H1 (cell line): ENCODE results near the gene TFAP2D. TPM values are rescaled to one million over a fixed set of nuclear protein-coding genes. Genes with fewer than 3 reads are reported as not detected.

ENCODE experiments used
- CHD1 ChIP-seq: IDR thresholded peaks from 2 replicates; pipeline ENCODE4 v1.6.1; 2012; ENCODE audit warnings: low read depth, low read length, improper control_type of control experiment
- KDM4A ChIP-seq: IDR thresholded peaks from one replicate; pipeline ENCODE4 v1.7.1; 2012; ENCODE audit warnings: low read depth, mild to moderate bottlenecking, moderate library complexity, low read length, inconsistent platforms; ENCODE audit not compliant: severe bottlenecking
- POU5F1 ChIP-seq: IDR thresholded peaks from 2 replicates; pipeline ENCODE4 v1.6.1; 2011; ENCODE audit warnings: low read depth, mild to moderate bottlenecking, low read length, moderate library complexity
- SP1 ChIP-seq: IDR thresholded peaks from 2 replicates; pipeline ENCODE4 v1.6.1; 2011; ENCODE audit warnings: low read depth, low read length
- TEAD4 ChIP-seq: IDR thresholded peaks from 2 replicates; pipeline ENCODE4 v1.6.1; 2012; ENCODE audit warnings: low read depth, low read length, inconsistent platforms, mixed read lengths
- polyA plus RNA-seq, 7 experiments: library from polyadenylated mRNA; depleted of rRNA in 3 of 7; stranded (reverse) in 5 of 7; unstranded in 2 of 7; fragments of >200 nt in 5 of 7; fragments of 200-250 nt in 2 of 7; gene quantifications; 1 replicate in 5 of 7; 2 replicates in 1 of 7; 4 replicates in 1 of 7; pipeline versions ENCODE4 v1.2.1 to v1.2.3, GENCODE V29; 2011 to 2013; ENCODE audit warnings: missing spikeins in 2 of 7, mixed read lengths in 2 of 7
- total RNA-seq: library from RNA; stranded (reverse); fragmentation: NEBNext Ultra II Directional; extraction: Animal tissue kit (Norgen Biotek cat#: 25700); gene quantifications from 2 replicates; pipeline ENCODE4 v1.2.1, GENCODE V29; 2021

TFAP2D gene
- total and polyA plus RNA-seq, 2 of the 8 experiments (the other 6 are each of a cell fraction or from before 2014, with no cell fraction given): not detected

- TF ChIP-seq TEAD4 (no peak), POU5F1 (no peak), CHD1 (no peak), KDM4A (no peak), SP1 (no peak)
These were observed 31.6 kb downstream of the TFAP2D start (continued) for GRCh38 chr6:50744976-50745375.
